Measurements from ENCODE around the gene USH1C.

Gene USH1C

DNA sequence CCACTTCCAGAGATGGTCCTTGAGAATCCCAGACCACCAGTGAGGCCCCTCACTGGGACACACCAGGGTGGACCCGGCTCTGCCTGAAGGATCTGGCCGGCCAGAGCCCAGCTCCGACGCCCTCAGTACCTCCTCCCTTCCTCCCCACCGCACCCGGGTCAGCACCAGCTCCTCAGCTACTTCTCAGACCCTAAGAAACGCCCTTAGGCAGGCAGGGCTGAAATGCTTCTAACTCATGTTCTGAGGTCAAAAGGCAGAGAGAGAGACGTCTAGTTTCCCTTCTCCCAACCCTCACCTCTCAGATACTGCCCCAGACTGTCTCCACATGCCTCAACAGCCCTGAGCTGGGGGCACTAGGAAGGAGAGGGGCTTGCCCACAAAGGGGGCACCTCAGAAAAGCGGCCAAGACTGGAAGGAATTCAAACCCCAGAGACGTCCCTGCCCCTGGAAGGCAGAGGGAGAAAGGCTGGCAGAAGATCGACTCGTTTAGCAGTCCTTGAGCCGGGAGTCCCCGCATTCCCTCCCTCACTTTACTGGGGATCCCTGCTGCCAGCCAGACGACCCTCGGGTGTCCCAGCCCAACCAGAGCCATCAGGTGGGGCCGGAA, 539 bp downstream of the USH1C start:
- no peak for DNase-seq

DNA sequence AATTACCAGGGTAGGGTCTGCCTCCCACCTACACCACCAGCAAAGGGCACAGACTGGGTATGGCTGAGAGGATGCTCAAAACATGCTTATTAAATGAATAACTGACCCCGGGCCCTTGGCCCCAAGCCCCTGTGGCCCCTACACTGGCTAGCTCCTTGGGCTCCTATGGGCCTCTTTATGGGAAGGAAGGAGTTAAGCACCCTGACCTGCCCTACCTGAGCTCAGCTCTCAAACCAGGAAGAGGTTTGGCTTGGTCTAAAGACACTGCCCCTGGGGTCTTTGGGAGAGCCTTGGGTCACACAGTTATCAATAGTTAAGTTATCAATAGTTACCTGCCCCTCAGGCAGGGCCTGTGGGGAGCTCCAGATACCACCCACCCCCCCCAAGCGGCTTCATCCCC, 1.2 kb downstream of the USH1C start:
- DNase-seq, result no peak

DNA sequence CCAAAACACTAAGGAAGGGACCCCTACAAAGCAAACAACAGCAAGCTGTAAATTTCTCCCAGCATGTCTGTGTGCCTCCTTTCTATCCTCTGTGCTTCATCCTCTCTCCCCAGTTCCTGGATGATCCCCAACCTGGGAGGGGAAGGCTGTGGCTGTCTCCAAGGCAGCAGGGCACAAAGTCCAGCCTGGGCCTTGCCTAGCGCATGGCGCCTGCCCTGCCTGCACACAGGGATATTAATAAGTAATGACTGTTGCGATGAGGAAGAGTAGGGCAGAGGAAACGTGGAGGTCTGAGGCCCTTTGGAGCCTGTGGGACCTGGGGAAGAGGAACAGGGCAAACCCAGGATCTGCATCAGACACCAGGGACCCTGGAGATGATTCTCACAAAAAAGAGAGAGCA, 2.0 kb downstream of the USH1C start:
- no peak for DNase-seq

DNA sequence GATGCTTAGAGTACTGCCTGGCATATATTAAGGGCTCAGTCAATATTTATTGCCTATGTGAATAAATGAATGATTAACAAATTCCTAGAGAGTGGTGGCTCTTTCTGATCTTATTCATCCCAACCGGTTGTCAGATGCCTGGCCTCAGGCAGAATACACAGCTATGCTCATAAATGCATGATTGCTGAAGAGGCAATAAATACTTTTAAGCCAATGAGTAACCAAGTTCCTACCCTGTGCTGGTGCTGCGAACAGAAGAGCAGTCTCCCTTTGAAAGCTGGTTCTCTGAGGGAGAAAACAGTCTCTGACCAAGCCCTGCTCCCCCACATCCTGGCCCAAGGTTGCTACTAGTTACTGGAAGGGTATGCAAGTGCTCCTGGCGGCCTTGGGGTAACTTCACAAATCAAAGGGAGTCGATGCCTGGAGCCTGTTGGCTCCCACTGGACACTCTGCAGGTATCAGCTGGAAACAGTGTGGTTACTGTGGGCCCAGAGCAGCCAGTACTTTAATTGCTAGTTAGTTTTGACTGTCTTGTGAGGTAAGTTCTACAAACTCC, 2.8 kb downstream of the USH1C start:
- DNase-seq, result no peak

DNA sequence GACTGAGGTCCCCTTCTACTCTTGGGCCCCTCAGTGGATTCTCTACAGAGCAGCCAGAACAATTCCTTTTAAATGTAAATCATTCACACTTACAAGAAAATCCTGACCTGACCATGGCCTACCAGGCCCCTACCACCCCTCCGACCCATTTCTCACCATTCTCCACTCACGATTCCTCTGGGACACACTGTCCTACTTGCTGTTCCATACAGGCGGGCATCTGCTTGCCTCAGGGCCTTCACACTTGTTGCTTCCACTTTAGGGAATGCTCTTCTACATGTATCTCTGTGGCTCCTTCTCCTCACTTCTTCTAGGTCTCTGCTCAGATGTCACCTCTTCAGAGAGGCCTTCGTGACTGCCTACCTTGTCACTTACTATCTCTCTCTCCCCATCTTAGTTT, 3.4 kb downstream of the USH1C start:
- no peak for DNase-seq

DNA sequence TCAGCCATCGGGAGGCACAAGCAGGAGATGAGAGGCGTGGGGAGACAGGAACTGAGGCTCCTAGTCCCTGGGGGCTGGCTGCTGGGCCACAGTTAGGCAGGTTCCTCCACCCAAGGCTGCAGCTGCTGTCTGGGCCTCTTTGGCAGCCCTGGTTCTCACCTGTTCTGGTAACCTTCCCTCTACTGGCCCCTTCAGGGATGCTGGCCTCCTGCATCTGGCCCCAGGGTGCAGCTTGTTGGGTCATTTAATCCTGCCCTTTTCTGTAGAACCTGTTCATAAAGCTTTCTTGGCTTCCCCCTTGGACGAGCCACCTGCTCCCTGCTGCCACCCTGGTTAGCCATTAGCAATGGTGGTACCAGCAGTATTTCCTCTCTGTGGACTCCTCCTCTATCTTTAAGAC, 5.5 kb downstream of the USH1C start:
- no peak for DNase-seq

DNA sequence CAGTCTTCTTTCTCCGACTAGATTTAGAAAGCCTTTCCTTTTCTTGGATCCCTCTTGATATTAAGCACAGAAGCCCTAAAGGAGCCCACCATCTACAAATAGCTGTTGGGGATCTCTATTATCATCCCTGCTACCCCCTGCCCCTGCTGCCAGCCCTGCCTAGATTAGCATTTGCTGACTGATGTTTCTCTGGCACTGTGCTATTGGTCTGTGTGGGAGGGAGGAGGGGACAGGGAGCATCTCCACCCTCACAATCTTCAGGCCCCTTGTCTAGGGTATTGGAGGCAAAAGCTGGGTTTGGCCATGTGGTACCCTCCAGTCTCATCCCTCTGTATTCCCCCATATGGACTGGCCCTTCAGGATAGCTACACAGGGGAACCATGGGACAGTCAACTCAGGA, 6.2 kb downstream of the USH1C start:
- DNase-seq, result no peak

DNA sequence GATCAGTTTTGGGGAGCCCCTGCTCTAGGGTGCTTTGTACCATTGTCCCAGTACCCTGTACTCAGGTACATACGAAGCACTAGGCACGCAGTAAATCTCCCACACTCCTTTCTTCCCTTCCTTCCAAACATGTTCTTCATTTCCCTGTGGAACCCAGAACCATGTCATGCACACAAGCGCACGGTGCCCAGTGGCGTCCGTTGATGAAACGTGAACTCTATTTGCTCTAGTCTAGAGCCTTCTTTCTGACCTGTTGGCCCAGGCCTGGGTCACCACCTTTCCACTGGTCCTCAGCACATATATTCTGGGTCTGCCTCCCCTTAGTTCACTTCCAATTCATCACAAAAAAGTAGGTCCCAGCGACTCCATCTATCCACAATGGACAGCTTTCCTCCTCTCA, 7.0 kb downstream of the USH1C start:
- DNase-seq, result no peak

DNA sequence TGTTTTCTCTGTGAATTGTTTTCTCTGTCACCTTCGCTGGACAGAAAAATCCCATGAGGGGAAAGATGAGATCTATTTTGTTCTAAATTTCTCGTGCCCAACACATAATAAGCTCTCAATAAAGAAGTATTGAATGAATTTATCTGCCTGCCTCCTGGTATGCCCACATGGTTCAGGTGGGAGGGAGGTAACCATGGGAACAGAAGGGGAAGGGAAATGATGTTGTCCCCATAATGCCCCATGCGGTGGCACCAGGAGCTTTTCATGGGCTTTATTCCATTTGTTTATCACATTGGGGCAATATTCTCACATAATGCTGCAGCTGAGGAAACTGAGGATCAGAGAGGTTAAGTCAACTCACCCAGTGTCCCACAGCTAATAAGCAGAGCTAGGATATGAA, 8.7 kb downstream of the USH1C start:
- no peak for DNase-seq

DNA sequence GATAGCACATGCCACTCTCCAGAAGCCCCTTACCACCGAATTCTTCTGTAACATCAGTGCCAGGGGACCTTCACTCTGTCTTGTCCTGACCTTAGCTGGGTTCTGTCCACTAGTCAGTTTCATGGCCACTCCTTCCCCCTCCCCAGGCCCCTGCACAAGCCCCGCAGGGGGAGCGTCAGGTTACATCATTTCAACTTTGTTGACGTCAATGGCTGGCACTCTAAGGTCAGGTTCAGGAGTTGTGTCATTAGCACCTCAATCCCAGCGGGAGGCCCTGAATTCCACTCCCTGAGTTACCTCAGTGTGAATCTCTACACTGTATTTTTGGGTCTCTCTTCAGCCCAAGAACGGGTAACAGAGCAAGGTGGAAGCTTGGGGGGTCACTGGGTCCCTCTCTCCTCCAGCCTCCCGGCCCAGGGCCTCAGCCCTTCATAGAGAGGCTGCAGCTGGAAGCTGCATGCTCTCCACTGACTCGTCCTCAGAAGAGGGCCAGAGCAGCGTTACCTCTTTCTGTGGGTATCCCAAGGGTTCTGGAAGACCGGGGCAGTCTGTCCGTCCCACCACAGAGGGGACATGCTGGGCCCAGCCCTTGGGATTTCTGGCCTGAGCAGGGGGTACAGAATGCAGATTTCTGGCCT, 10.3 kb downstream of the USH1C start:
- DNase-seq, result no peak

DNA sequence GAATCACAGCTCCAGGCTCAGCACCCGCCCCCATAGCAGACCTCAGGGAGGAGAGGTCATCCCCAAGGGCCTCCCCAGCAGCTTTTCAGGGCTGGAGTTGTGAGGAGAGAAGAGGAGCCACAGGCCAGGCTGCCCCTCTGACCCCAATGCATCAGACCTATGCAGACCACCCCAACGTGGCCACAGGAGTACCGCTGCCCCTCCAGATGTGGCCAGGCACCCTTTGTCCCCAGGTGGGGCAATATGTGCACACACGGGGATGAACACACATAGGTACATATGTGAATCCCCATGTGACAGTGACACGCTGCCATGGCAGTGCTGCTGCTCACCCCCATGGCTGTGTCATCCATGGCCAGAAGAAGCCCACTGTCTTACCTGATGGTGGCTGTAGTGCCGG, 10.9 kb downstream of the USH1C start:
- DNase-seq, result no peak

DNA sequence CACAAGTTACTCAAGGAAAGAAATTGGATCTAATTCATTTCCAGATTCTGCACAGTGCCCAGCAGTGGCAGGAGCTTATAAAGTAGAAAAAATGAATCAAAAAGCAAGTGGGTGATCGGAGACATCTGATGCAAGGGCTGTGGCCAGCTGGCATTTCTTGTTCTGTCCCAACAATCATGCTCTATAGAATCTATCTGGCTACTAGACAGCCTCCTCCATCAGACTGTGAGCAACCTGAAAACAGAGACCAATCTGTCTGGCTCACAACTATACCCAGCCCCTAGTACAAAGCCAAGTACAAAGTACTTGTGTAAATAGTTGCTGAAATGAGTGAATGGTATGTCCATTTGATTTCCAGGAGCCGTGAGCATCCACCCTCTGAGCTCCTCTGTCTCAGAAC, 11.4 kb downstream of the USH1C start:
- DNase-seq, result no peak

DNA sequence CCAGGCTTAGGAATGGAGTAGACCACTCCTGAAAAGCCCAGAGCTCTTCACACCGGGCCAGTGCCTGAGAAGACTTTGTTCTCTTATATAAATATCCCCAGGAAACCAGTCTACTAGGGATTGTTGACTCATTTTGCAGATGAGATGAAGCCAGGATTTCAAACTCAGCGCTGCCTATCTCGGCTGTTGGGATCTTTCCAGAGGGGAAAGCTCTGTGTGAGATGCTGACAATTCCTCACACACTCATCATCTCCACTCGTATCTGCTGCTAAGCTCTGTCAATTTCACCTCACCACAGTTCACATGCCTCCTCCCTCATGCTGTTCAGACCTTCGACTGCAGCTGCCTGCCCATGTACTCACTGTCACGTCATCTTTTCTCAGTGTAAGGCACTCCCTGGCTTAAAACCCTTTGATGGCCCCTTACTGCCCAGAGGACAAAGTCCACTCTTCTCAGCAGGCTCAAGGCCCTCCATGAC, 12.5 kb downstream of the USH1C start:
- no peak for DNase-seq

DNA sequence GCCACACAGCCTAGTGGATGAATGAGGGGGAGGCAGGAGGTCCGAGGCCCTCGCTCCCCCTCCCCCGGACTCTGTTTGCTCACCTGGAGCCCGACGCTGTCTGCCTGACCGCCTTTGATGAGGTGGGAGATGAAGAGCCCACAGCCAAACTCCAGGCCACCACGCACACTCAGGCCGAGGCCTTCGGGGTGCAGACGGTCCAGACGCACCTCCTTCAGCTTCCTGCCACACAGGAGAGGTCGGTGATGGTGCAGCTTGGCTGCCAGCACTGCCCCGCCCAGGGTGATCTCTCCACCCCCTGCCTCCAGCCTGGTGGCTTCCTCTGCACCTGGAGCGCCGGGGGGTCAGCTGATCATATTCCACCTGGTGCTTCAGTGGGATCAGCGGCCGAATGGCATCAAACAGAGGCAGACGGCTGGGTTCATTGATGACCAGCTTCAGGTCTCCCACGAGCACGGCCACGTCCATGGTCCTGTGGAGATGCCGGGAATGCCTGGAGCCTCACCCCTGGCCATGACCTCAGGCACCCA, 13.1 kb downstream of the USH1C start:
- DNase-seq, result no peak

DNA sequence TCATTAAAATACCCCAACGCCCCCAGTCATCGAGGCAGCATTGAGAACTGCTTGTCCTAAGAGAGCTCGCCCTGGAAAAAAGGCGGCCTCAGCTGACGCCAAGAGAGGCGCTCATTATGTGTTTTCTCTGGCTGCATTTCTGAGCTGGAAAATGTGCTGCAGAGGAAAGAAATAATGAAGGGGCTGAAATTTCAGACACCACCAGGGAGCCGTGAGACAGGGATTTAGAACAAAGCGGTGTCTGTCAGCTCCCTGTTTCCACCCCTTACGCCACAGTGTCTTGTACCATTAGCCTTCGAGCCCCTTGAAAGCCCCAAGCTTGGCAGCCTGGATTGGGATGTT, 14.4 kb downstream of the USH1C start:
- peak; percentile 80 for DNase-seq

DNA sequence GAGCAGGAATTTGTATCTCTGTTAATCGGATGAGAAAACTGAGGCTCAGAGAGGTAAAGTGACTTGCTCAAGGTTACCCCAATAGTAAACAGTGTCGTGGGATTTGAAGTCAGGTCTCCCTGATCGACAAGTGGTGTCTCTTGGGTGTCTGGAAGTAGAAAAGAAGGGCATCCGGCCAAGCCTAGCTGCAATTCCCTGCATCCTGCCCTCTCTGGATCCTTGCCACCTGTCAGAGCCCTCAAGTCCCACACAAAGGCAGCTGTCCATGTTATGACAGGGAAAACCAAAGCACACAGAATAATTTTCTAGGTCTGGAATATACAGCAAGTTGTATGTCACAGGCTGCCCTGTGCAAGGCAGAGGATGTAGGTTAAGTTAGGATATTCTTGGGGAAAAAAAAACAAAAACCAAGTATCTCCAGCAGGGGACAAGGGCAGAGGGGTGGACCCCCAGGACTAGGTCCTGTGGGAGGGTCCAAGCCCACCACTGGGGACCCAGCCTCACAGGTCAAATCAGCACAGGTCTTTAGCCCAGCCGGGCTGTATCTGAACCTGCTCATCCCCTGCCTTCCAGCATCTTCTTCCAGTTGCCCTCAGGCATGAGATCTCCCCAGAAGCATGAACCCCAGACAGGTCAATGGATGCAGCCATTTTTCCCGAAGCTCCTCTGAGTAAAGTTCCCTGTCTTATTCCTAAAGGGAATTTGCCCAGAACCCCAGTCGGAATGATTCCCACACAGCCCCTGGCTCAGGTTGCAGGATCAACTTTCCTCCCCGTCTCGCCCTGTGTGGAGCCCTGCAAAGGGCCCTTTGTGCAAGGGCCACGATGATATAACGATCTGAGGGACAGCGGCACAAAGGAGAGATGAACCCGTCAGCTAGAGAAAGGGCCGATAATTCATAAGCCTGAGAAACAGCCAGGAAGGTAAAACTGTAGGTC, 15.0 kb downstream of the USH1C start:
- no peak for DNase-seq

DNA sequence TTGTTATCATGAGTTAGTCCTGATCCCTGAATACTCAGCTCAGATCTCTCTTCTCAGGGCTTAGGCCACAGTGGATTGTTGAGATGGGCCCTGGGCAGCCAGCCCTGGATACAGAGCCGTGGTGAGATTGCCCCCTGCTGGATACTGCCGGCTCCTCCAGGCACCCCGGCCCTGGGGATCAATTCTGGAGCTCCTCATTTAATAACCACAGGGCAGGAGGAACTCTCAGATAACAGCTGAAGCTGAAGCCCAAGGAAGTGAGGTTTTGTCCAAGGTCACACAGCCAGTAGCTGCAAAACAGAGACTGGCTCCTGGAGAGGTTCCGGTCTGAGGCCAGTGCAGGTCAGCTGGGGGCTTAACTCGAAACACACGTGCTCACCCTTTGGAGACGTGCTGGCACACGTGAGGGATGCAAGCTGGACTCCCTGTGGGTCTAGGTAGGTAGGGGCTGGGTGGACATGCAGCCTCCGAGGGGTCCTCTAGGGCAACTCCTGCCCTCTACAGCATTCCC, 16.0 kb downstream of the USH1C start:
- DNase-seq, result peak; percentile 79

DNA sequence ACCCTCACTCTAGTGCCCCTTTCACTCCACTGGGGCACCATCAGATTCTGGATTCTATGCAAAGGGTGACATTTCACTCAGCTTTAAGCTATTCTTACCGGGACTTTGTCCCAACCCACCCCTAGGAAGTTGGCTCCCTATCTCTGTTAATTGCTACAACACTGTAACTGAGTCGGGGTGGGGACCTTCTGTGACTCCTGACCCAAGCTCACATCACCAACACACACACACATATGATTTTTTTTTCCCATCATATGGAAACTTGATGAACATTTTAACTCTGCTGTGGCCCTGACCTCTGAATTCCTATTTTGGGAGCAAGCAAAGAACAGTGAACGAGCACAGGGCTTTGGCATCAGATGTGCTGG, 16.6 kb downstream of the USH1C start:
- DNase-seq, result no peak

DNA sequence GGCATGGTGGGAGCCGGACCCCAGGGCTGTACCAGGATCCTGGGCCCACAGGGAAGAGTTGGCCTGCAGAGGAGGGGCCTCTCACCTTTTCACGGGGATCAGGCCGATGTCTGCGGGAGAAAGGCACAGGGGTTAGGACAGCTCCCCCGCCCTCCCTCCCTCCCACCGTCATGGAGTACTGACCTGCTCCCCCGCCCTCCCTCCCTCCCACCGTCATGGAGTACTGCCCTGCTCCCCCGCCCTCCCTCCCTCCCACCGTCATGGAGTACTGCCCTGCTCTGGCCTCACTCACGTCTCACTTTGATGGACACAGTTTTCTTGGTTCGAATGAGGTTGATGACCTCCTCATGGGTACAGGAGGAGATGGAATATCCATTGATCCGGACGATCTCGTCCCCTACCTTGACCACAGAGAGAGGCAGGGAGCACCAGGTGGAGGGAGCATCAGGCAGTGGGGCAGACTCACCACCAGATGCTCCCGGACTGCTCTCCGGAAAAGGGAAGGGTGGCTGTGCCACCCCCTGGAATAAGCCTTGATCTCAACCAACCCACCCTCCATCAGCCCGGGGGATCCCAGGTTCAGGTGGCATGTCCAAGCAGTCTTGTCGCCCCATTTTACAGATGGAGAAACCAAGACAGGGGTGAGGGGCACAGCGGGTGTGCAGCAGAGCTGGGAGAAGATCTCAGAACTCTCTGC, 17.1 kb downstream of the USH1C start:
- no peak for DNase-seq

DNA sequence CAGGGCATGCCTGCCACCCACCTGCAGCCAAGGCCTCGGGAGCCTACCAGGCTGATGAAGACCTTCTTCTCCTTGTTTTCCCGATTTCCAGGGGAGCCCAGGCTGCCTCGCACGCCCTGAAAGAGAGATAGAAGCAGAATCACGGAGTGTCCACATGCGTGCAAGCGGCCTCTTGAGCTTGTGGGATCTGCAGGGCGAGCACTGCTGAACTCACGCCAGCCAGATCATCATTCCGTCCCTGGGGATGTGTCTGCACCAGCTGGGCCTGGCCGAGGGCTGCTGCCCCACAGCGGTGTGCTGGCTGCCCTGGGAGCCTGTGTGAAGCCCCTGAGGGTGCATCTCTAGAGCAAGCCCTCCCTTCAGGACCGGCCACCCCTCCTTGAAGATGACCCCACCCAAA, 17.9 kb downstream of the USH1C start:
- DNase-seq, result no peak

DNA sequence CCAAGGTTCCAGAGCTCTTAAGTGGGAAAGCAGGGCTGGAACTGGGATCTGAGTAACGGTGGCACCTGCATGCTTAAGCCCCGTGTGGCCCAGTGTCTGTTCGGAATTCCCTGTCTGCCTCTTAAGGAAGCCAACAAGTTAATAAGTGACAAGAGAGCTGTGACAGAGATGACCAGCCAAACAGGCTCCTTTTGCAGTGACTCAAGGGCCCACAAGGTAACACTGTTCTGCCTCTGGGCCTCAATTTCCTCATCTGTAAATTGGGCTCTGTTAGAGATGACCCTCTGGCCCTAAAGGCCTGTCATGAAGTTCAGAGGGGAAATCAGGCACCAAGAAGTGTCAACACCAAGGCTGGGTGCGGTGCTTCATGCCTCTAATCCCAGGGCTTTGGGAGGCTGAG, 18.6 kb downstream of the USH1C start:
- no peak for DNase-seq

DNA sequence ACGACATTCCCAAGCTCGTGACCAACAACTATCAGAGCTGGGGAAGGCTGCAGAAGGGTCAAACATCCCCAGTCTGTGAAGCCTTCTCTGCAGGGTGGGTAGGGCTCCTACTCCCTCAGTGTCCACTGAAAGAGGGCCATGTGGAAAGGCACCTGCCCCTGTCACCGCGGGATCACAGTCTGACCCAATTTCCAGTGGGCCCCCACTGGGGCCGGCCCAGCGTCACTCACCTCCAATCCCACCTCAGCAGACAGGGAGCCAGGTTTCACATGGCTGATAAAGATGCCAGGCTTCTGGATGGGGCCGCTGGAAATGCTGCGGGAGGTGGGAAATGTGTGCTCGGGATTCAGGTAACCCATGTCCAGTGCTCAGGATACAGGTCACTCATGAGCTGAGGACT, 20.0 kb downstream of the USH1C start:
- DNase-seq, result no peak

DNA sequence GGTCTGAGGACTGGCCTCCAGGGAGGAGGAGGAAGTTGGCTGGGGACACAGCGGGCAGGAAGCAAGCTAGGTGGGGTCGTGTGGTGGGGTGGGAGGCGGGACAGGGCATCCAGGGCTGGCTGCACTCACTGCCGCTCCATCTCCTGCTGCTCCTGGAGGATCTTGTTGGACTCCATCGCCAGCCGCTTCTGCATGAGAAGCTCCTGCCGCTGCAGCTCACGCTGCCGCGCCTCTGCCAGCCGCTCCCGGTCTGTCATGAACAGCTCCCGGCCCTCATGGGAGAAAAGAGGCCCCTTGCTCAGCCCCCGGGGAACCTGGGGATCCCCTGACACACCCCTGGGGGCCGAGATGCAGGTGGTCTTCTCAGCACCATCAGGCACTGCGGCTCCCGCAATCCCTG, 21.6 kb downstream of the USH1C start:
- DNase-seq, result no peak

All from retina (tissue), 1 donor.